ENCODE measurements around the gene TTLL13. TPM values are rescaled to one million over a fixed set of nuclear protein-coding genes. Genes with fewer than 3 reads are reported as not detected.
"Not testable (repeated sequence)": the region's sequence is repeated elsewhere in the genome, so short reads cannot be mapped to it uniquely, and the experiment has no call there.

Gene TTLL13
- total RNA-seq, 4 donors from 2014 or later, result 0.63 TPM; not detected in 3

GRCh38 chr15:90270502-90271150 lies 21.3 kb downstream of the TTLL13 start:
- no peak for DNase-seq (ENCODE audit: low spot score in 2 of 2)
- no peak overlapping the region for H3K4me3 ChIP-seq (ENCODE audit: low read depth, poor library complexity, severe bottlenecking)
- intact Hi-C loops (cut with DNase I; ENCODE audit: low total_unique reads), result no loop called here
- 89% methylated on average over 10 of the region's 10 CpGs for WGBS, 2 donors
- no peak for TF ChIP-seq POLR2A (IDR thresholded peaks at IDR 0.05)
- TF ChIP-seq, protein P1, sequence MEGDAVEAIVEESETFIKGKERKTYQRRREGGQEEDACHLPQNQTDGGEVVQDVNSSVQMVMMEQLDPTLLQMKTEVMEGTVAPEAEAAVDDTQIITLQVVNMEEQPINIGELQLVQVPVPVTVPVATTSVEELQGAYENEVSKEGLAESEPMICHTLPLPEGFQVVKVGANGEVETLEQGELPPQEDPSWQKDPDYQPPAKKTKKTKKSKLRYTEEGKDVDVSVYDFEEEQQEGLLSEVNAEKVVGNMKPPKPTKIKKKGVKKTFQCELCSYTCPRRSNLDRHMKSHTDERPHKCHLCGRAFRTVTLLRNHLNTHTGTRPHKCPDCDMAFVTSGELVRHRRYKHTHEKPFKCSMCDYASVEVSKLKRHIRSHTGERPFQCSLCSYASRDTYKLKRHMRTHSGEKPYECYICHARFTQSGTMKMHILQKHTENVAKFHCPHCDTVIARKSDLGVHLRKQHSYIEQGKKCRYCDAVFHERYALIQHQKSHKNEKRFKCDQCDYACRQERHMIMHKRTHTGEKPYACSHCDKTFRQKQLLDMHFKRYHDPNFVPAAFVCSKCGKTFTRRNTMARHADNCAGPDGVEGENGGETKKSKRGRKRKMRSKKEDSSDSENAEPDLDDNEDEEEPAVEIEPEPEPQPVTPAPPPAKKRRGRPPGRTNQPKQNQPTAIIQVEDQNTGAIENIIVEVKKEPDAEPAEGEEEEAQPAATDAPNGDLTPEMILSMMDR (IDR thresholded peaks at IDR 0.05), result no peak

DNA sequence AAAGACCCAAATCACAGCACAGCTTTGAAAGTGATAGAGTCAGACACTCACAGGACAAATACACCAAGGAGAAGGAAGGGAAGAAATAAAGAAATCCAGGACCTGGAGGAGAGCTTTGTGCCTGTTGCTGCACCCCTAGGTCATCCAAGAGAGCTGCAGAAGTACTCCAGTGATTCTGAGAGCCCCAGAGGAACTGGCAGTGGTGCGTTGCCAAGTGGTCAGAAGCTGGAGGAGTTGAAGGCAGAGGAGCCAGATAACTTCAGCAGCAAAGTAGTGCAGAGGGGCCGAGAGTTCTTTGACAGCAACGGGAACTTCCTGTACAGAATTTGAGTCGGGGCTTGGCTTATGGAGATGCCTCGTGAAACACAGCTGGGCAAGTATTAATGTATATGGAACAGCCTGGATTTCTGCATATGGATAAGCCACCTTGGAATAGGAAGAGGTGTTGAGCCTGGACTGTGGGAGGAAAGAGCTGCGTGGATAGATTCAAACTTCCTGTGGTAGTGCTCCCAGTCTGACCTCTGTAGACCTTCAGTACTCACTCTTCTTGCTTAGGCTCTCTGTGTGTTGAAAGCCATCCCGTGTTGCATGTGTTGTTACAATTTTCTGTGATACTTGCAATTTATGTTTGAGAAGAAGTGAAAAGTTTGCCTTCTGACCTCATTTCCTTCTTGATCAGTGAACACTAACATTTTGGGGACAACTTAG lies 22.3 kb downstream of the TTLL13 start:
- DNase-seq (ENCODE audit: low spot score in 2 of 2), result no peak
- 69 to 78% methylated on average over 7 of the region's 7 CpGs for WGBS, 2 donors
- intact Hi-C loops (cut with DNase I; ENCODE audit: low total_unique reads), result no loop called here
- TF ChIP-seq POLR2A (IDR thresholded peaks at IDR 0.05), result no peak
- TF ChIP-seq, protein P1 (IDR thresholded peaks at IDR 0.05), result no peak
- no peak overlapping the region for H3K4me3 ChIP-seq (ENCODE audit: low read depth, poor library complexity, severe bottlenecking)

DNA sequence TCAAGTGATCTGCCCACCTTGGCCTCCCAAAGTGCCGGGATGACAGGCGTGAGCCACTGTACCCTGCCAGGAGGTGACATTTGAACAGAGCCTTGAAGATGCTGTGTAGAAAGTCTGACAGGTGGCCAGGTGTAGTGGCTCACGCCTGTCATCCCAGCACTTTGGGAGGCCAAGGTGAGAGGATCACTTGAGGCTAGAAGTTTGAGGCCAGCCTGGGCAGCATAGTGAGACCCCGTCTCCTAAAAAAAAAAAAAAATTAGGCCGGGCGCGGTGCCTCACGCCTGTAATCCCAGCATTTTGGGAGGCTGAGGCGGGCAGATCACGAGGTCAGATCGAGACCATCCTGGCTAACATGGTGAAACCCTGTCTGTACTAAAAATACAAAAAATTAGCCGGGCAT lies 29.1 kb downstream of the TTLL13 start:
- WGBS, 2 donors, result 94 to 95% methylated on average over 12 of the region's 12 CpGs
- H3K4me3 ChIP-seq (ENCODE audit: low read depth, poor library complexity, severe bottlenecking); DNase-seq (ENCODE audit: low spot score in 2 of 2); intact Hi-C loops (cut with DNase I; ENCODE audit: low total_unique reads): not testable (repeated sequence)

DNA sequence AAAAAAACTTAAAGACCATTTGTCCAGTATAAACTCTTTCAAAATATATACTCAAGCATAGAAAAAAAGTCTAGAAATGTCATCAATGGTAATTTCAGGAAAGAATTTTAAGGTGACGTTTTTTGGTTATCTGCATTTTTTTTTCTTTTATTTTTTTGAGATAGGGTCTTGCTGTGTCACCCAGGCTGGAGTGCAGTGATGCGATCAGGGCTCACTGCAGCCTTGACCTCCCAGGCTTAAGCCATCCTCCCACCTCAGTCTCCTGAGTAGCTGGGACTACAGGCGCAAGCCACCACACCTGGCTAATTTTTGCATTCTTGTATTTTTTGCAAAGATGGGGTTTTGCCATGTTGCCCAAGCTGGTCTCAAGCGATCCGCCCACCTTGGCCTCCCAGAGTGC lies 31.4 kb downstream of the TTLL13 start:
- intact Hi-C loops (cut with DNase I; ENCODE audit: low total_unique reads); DNase-seq (ENCODE audit: low spot score in 2 of 2); H3K4me3 ChIP-seq (ENCODE audit: low read depth, poor library complexity, severe bottlenecking): not testable (repeated sequence)
- 94 to 96% methylated on average over 5 of the region's 5 CpGs for WGBS, 2 donors

GRCh38 chr15:90281637-90282036 lies 32.3 kb downstream of the TTLL13 start:
- intact Hi-C loops (cut with DNase I; ENCODE audit: low total_unique reads); DNase-seq (ENCODE audit: low spot score in 2 of 2); H3K4me3 ChIP-seq (ENCODE audit: low read depth, poor library complexity, severe bottlenecking): not testable (repeated sequence)
- WGBS, 2 donors, result 80 to 89% methylated on average over 6 of the region's 6 CpGs

- intact Hi-C loops (cut with DNase I; ENCODE audit: low total_unique reads), result no loop called here
- no peak overlapping the region for H3K4me3 ChIP-seq (ENCODE audit: low read depth, poor library complexity, severe bottlenecking)
- TF ChIP-seq POLR2A (IDR thresholded peaks at IDR 0.05), result no peak
- TF ChIP-seq, protein P1 (IDR thresholded peaks at IDR 0.05), result no peak
- no peak for DNase-seq (ENCODE audit: low spot score in 2 of 2)
Observed at GRCh38 chr15:90286678-90287077, 37.3 kb downstream of the TTLL13 start.

GRCh38 chr15:90287101-90287500 lies 37.7 kb downstream of the TTLL13 start:
- H3K4me3 ChIP-seq (ENCODE audit: low read depth, poor library complexity, severe bottlenecking), result no peak overlapping the region
- intact Hi-C loops (cut with DNase I; ENCODE audit: low total_unique reads), result no loop called here
- no peak for TF ChIP-seq POLR2A (IDR thresholded peaks at IDR 0.05)
- TF ChIP-seq, protein P1 (IDR thresholded peaks at IDR 0.05), result no peak
- 41 to 46% methylated on average over 5 of the region's 5 CpGs for WGBS, 2 donors
- DNase-seq (ENCODE audit: low spot score in 2 of 2), result no peak

Measured in lower leg skin (tissue), 4 donors.